HepG2 (cell line): Measurements from ENCODE around the gene CDK18. TPM values are rescaled to one million over a fixed set of nuclear protein-coding genes. Genes with fewer than 3 reads are reported as not detected.

ENCODE experiments used
- ATF3 ChIP-seq: sonication (generic); formaldehyde crosslinking; IDR thresholded peaks from 2 replicates; pipeline ENCODE4 v1.4.0; 2020; ENCODE audit warnings: missing genetic modification reagents
- CEBPZ ChIP-seq: IDR thresholded peaks from 2 replicates; pipeline ENCODE4 v1.6.1; 2012; ENCODE audit warnings: low read length, improper control_type of control experiment
- E2F1 ChIP-seq: sonication (generic); formaldehyde crosslinking; IDR thresholded peaks from 2 replicates; pipeline ENCODE4 v1.5.0; 2020; ENCODE audit warnings: missing genetic modification reagents
- FIP1L1 ChIP-seq: fragments of 200-400 bp; formaldehyde crosslinking; IDR thresholded peaks from 2 replicates; pipeline ENCODE4 v1.6.1; 2018; ENCODE audit warnings: low read depth, mild to moderate bottlenecking, low read length, moderate library complexity, borderline replicate concordance; ENCODE audit not compliant: insufficient read depth
- FOXJ3 ChIP-seq: sonication (generic); formaldehyde crosslinking; IDR thresholded peaks from 2 replicates; pipeline ENCODE4 v1.4.0; 2020; ENCODE audit warnings: missing genetic modification reagents, mild to moderate bottlenecking, borderline replicate concordance
- HOXA9 ChIP-seq: sonication (generic); formaldehyde crosslinking; IDR thresholded peaks from 2 replicates; pipeline ENCODE4 v1.8.1; 2022; ENCODE audit warnings: missing genetic modification reagents, mild to moderate bottlenecking, moderate library complexity, borderline replicate concordance
- HOXD1 ChIP-seq: sonication (generic); formaldehyde crosslinking; IDR thresholded peaks from 2 replicates; pipeline ENCODE4 v1.5.0; 2020; ENCODE audit warnings: missing genetic modification reagents
- JARID2 ChIP-seq: sonication (generic); formaldehyde crosslinking; IDR thresholded peaks from 2 replicates; pipeline ENCODE4 v1.8.1; 2023; ENCODE audit warnings: missing genetic modification reagents, inconsistent platforms; ENCODE audit not compliant: insufficient replicate concordance
- NKX3-1 ChIP-seq: sonication (generic); formaldehyde crosslinking; IDR thresholded peaks from 2 replicates; pipeline ENCODE4 v1.5.0; 2020; ENCODE audit warnings: missing genetic modification reagents
- PAX8 ChIP-seq: sonication (generic); formaldehyde crosslinking; IDR thresholded peaks from 2 replicates; pipeline ENCODE4 v1.8.0; 2022; ENCODE audit warnings: mild to moderate bottlenecking, missing genetic modification reagents, borderline replicate concordance
- RFXANK ChIP-seq: IDR thresholded peaks from 2 replicates; pipeline ENCODE4 v1.6.1; 2016
- SKIL ChIP-seq: sonication (generic); formaldehyde crosslinking; IDR thresholded peaks from 2 replicates; pipeline ENCODE4 v1.8.0; 2022; ENCODE audit warnings: missing genetic modification reagents, mild to moderate bottlenecking, moderate library complexity, borderline replicate concordance
- SSRP1 ChIP-seq: IDR thresholded peaks from 2 replicates; pipeline ENCODE4 v1.6.1; 2016; ENCODE audit warnings: control low read depth
- ZFYVE20 ChIP-seq: sonication (generic); formaldehyde crosslinking; IDR thresholded peaks from 2 replicates; pipeline ENCODE4 v1.8.0; 2023; ENCODE audit warnings: low read depth, mild to moderate bottlenecking, moderate library complexity, missing genetic modification reagents, borderline replicate concordance
- ZKSCAN8 ChIP-seq: IDR thresholded peaks from 2 replicates; pipeline ENCODE4 v1.6.1; 2016; ENCODE audit warnings: borderline replicate concordance, missing genetic modification reagents, missing compliant biosample characterization
- ZNF136 ChIP-seq: sonication (generic); formaldehyde crosslinking; IDR thresholded peaks from 2 replicates; pipeline ENCODE4 v1.8.1; 2022; ENCODE audit warnings: low read depth, mild to moderate bottlenecking, moderate library complexity, missing genetic modification reagents
- ZNF230 ChIP-seq: sonication (generic); formaldehyde crosslinking; IDR thresholded peaks from 2 replicates; pipeline ENCODE4 v1.4.0; 2020; ENCODE audit warnings: mild to moderate bottlenecking, missing genetic modification reagents
- ZNF350 ChIP-seq: sonication (generic); formaldehyde crosslinking; IDR thresholded peaks from 2 replicates; pipeline ENCODE4 v1.4.0; 2020; ENCODE audit warnings: mild to moderate bottlenecking, low read depth, missing genetic modification reagents, borderline replicate concordance
- ZNF556 ChIP-seq: sonication (generic); formaldehyde crosslinking; IDR thresholded peaks from 2 replicates; pipeline ENCODE4 v1.4.0; 2020; ENCODE audit warnings: mild to moderate bottlenecking, missing genetic modification reagents, borderline replicate concordance
- ZNF781 ChIP-seq: sonication (generic); formaldehyde crosslinking; IDR thresholded peaks from 2 replicates; pipeline ENCODE4 v1.5.1; 2020; ENCODE audit warnings: borderline replicate concordance, mild to moderate bottlenecking, missing genetic modification reagents; ENCODE audit errors: not compliant biosample characterization
- ZNF790 ChIP-seq: sonication (generic); formaldehyde crosslinking; IDR thresholded peaks from 2 replicates; pipeline ENCODE4 v1.8.0; 2022; ENCODE audit warnings: missing genetic modification reagents, mild to moderate bottlenecking, borderline replicate concordance
- polyA plus RNA-seq, 8 experiments: library from polyadenylated mRNA; depleted of rRNA in 3 of 8; stranded (reverse) in 7 of 8; unstranded in 1 of 8; fragments of >200 nt; fragmentation: Illumina TruSeq in 4 of 8; extraction: Trizol in 4 of 8; gene quantifications; 2 replicates each; pipeline versions ENCODE4 v1.2.1 to v1.2.3, GENCODE V29; 2011 to 2016; ENCODE audit warnings: low read depth in 4 of 8, missing spikeins in 1 of 8, mixed read lengths in 1 of 8; ENCODE audit not compliant: insufficient read depth in 1 of 8
- total RNA-seq, 5 experiments: library from RNA; depleted of rRNA; stranded (reverse); fragments of >200 nt; fragmentation: Illumina TruSeq; extraction: Trizol; gene quantifications; 2 replicates each; pipeline ENCODE4 v1.2.3, GENCODE V29; 2016; ENCODE audit warnings: low read depth in 1 of 5

The CDK18 gene
- total and polyA plus RNA-seq, 2 of the 13 experiments (the other 11 are each of a cell fraction or from before 2014, with no cell fraction given): 6.4 to 38.8 TPM

- TF ChIP-seq HOXA9 (CRISPR knock-in tag) (no peak), SSRP1 (CRISPR knock-in tag) (no peak), ZNF790 (CRISPR knock-in tag) (no peak), ZNF350 (no peak), CEBPZ (no peak), FIP1L1 (no peak), RFXANK (CRISPR knock-in tag) (no peak), PAX8 (CRISPR knock-in tag) (no peak), ZNF230 (CRISPR knock-in tag) (no peak), JARID2 (no peak), ZNF556 (CRISPR knock-in tag) (peak; percentile 61; the same call in 1 of the 2 replicates), HOXD1 (CRISPR knock-in tag) (no peak), ZNF136 (CRISPR knock-in tag) (no peak), ATF3 (no peak), ZKSCAN8 (0 out of 2 replicates have a peak, but pooled peaks have one; percentile 56), NKX3-1 (CRISPR knock-in tag) (no peak), ZNF781 (CRISPR knock-in tag) (no peak), FOXJ3 (CRISPR knock-in tag) (no peak), SKIL (peak; percentile 90), E2F1 (CRISPR knock-in tag) (no peak), ZFYVE20 (CRISPR knock-in tag) (no peak)
Observed at GRCh38 chr1:205492201-205492667, 12.2 kb upstream of the CDK18 start (continued).
